EL (cell line): Measurements from ENCODE around the gene UQCC5.

Experiments
- DNase-seq: peaks from one replicate; pipeline ENCODE4 v3.0.0-alpha.2; 2016

The UQCC5 gene, protein sequence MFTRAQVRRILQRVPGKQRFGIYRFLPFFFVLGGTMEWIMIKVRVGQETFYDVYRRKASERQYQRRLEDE

DNA sequence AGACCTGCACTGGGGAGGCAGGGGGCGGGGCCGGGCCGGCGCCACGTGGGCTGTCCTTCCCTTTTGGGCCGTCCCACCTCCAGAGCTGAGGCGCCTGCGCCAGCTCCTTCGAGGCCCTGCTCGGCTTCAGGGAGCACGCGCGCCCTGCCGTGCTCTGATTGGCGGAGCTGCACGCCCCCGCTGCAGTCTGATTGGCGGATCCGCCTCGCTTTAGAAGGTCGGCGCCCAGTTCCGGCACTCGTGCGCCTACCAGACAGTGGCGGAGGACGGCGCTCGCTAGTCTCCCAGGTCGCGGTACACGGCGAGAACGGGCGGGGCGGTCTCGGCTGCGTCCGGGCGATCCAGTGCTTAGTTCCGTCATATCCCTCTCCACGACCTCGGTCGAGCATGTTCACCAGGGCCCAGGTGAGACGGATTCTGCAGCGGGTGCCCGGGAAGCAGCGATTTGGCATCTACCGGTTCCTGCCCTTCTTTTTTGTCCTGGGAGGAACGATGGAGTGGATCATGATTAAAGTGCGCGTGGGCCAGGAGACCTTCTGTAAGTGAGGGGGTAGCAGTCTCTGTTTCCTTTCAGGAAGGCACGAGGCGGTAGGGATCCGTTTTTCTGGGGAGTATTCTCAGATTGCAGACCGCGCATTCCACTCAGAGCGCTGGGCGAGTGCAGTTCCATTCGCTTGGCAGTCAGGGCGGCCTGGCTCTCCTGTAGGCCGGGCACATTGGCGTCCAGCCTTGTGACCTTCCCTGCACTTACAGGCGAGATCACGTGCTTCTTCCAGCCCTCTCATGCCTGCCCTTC lies at the start of gene UQCC5:
Gene UQCC5, plus strand, starts transcription at position 237 of the 796 bp plus-strand sequence. Its CDS starts 151 bp downstream, at position 388.
- DNase-seq, result peak; percentile 98

DNA sequence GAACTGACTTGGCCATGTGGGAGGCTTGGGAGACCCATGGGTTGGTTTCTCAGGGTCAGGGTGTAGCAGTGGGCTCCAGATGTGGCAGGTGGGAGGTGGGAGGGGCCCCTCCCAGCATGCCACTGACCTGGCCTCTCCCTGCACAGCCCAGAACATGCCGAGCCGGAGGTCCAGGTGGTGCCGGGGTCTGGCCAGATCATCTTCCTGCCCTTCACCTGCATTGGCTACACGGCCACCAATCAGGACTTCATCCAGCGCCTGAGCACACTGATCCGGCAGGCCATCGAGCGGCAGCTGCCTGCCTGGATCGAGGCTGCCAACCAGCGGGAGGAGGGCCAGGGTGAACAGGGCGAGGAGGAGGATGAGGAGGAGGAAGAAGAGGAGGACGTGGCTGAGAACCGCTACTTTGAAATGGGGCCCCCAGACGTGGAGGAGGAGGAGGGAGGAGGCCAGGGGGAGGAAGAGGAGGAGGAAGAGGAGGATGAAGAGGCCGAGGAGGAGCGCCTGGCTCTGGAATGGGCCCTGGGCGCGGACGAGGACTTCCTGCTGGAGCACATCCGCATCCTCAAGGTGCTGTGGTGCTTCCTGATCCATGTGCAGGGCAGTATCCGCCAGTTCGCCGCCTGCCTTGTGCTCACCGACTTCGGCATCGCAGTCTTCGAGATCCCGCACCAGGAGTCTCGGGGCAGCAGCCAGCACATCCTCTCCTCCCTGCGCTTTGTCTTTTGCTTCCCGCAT lies 49.2 kb upstream of the UQCC5 start:
- DNase-seq, result no peak

DNA sequence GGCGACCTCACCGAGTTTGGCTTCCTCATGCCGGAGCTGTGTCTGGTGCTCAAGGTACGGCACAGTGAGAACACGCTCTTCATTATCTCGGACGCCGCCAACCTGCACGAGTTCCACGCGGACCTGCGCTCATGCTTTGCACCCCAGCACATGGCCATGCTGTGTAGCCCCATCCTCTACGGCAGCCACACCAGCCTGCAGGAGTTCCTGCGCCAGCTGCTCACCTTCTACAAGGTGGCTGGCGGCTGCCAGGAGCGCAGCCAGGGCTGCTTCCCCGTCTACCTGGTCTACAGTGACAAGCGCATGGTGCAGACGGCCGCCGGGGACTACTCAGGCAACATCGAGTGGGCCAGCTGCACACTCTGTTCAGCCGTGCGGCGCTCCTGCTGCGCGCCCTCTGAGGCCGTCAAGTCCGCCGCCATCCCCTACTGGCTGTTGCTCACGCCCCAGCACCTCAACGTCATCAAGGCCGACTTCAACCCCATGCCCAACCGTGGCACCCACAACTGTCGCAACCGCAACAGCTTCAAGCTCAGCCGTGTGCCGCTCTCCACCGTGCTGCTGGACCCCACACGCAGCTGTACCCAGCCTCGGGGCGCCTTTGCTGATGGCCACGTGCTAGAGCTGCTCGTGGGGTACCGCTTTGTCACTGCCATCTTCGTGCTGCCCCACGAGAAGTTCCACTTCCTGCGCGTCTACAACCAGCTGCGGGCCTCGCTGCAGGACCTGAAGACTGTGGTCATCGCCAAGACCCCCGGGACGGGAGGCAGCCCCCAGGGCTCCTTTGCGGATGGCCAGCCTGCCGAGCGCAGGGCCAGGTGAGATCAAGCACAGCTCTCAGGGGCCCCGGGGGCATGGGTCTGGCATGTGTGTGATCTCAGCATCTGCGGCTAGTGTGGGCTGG lies 48.4 kb upstream of the UQCC5 start:
- DNase-seq, result no peak

DNA sequence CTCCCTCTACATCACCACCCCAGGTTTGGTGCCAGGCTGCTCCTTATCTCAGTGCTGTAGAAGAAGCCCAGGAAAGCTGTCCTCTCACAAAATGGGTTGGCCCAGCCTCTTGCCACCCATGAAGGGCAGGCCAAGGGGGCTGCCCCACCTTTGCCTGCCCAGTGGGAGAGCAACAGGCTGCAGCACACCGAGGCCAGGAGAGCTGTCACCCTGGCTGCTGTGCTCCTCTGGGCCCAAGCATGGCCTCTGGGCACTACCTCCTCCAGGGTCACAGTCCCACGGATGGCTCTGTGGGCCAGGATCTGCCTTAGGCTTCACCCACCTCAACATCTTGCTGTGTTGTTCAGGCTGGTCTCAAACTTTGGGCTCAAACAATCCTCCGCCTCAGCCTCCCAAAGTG lies 47.7 kb upstream of the UQCC5 start:
- no peak for DNase-seq

DNA sequence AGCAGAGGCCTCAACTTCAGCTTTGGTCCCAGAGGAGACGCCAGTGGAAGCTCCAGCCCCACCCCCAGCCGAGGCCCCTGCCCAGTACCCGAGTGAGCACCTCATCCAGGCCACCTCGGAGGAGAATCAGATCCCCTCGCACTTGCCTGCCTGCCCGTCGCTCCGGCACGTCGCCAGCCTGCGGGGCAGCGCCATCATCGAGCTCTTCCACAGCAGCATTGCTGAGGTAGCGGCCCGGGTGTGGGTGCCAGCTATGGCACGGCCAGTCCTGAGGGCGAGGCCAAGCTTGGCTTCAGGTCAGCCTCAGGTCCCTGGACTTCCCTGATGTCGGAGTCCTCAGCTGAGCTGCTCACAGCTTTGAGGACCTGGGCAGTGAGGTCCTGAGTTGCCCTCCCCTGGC lies 47.0 kb upstream of the UQCC5 start:
- DNase-seq, result no peak

DNA sequence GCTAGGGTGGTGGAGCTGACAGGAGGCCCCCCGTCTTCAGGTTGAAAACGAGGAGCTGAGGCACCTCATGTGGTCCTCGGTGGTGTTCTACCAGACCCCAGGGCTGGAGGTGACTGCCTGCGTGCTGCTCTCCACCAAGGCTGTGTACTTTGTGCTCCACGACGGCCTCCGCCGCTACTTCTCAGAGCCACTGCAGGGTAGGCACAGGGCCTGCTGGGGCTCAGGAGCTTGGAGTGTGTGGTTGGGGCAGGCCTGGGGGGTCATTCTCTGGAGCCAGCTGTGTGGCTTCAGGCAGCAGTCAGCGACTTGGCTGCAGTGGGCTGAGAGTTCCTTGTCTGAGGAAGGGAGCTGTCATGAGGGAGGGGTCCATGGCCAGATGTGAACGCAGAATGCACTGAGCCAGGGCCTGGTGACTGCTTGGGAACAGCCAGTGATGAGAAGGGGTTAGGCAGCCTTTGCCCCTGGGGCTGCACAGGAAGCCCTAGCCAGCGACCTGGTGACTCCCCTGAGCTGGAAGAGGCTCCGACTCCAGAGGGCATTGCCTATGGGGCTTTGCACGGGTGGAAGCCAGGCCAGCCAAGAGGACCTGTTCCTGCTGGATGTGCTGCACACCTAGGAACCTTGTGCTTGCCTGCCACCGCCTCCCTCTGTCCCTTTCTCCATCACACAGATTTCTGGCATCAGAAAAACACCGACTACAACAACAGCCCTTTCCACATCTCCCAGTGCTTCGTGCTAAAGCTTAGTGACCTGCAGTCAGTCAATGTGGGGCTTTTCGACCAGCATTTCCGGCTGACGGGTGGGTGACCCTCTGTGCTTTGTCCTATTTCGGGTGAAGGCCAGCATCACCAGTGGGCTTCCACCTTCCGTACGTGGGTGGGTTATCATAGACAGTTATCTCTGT lies 46.1 kb upstream of the UQCC5 start:
- no peak for DNase-seq

DNA sequence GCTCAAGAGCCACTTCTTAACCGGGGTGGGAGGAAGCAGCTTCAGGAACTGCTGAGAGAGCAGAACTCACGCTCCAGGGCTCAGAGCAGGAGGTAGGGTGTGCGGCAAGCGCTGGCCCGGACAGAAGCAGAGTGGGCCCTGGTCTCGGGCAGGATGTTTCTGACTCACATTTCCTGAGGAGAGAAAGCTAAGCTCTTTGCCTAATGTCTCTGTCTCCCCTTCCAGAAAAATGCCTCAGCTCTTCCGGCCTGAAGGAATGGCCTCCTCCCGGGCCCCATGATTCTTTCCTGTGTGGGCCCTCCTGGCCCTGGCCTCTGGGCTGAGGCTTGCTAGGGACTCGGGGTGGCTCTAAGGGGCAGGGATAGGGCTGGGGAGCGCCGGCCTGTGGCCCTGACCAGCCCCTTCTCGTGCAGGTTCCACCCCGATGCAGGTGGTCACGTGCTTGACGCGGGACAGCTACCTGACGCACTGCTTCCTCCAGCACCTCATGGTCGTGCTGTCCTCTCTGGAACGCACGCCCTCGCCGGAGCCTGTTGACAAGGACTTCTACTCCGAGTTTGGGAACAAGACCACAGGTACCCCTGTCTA lies 45.4 kb upstream of the UQCC5 start:
- peak; percentile 36 for DNase-seq

DNA sequence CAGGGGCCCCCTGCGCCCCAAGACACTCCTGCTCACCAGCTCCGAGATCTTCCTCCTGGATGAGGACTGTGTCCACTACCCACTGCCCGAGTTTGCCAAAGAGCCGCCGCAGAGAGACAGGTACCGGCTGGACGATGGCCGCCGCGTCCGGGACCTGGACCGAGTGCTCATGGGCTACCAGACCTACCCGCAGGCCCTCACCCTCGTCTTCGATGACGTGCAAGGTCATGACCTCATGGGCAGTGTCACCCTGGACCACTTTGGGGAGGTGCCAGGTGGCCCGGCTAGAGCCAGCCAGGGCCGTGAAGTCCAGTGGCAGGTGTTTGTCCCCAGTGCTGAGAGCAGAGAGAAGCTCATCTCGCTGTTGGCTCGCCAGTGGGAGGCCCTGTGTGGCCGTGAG lies 44.3 kb upstream of the UQCC5 start:
- no peak for DNase-seq

DNA sequence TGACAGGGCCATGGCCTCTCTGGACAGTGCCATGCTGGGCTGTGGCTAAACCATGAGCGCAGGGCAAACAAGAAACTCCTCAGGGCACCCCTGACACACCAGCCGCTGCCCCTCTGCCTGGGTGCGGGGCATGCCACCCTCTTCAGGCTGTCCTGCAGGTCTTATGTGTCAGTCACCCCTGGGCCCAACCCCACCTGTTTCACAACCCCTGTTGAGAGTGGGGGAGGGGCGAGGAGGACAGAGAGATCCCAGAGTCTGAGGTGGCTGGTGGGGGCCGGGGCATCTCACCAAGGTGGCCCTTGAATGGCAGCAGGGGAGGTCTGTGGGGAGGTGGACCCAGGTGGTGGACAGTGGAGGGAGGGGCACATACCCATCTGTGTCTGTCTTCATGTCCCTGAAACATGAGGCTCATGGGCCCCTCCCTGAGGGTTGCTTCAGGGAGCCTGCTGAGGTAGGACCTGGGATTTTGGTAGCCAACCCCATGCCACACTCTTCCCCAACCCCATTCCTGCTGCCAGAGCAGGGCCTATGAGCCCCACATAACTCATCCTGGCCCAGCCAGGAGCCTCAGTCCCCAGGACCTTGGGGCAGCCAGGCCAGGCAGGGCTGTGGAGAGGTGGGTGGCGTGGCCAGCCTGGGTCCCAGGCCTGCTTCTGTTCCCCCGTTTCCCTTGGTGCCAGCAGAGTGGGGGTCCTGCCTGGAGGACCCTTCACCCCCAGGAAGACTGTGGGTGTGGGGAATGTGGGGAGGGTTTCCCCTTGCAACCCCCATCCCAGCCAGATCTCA lies 43.0 kb upstream of the UQCC5 start:
- no peak for DNase-seq

DNA sequence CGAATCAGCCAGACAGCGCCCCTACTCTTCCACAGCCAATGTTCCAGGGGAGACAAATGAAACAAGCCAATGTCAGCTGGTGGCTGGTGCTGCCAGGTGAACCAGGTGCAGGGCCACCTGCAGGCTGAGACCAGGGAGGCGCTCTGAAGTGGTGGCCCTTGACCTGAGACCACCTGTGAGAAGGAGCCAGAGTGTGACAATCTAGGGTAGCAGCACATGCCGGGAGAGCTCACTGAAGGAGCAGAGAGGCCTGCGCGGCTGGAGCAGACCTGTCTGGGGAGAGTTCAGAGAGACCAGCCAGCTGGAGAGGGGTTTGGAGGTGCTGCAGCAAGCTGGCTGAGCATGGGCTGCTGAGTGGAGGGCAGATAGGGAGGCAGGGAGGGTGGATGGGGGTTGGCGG lies 42.0 kb upstream of the UQCC5 start:
- no peak for DNase-seq

DNA sequence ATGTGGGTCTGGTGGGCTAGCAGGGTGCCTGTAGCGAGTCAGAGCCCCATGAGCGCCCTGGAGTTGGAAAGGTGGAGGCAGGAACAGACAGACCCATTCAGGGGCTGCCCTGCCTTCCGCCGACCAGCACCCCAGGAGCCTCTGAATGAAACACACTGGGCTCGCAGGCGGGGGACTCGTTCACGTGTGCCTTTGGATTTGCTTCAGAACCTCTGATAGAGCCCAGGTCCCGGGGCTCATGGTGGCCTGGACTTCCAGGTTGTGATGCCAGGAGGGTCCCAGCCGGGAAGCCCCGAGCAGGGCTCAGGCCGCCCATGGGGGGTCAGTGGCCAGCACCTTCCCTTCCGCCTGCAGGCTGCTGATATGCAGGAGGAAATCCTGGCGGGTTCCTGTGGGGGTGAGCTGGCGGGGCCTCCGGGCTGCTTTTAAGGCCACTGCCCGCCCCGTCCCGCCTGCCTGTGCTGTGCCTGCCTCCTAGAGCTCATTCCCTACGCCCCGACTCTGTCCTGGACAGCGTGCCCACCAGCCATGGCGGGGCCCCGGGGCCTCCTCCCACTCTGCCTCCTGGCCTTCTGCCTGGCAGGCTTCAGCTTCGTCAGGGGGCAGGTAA lies 41.4 kb upstream of the UQCC5 start, which contains the start of gene STAB1:
Gene STAB1, plus strand, starts transcription at position 453 of the 610 bp plus-strand sequence. Its CDS starts 76 bp downstream, at position 529.
- DNase-seq, result no peak

DNA sequence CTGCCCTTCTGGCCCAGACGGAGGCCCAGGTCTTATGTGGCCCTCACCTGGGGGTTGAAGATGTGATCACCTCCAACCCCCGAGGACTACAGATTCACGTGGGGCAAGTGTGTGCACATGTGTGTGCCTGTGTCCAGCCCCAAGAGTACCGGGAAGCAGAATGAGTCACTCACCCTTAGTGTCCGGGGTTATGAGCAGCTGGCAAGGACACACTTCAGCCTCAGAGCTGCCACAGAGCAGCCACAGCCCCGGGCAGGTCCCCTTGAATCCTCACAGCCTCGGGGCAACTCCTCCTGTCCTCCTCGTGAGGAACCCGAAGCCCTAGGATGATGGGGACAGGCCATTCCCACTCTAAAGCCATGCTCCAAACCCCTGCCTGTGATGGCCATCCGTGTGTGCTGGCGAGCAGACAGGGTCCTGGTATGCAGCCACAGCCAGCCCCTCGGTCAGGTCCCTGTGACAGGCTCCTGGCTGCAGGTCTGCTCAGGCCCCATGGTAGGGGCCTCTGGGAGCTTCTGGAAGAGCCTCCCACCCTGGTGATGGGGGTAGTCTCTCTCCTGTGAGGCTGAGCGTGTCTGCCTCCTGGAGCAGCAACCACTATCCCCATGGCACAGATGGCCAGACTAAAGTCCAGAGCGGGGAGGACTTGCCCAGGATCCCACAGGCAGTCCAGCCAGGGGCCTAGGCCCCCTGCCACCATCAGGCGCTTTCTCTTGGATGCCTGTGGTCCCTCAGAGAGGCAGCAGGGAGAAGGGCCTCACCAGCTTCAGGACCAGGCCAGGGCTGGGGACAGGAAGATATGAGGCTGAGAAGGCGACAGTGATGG lies 40.4 kb upstream of the UQCC5 start:
- DNase-seq, result peak; percentile 69

DNA sequence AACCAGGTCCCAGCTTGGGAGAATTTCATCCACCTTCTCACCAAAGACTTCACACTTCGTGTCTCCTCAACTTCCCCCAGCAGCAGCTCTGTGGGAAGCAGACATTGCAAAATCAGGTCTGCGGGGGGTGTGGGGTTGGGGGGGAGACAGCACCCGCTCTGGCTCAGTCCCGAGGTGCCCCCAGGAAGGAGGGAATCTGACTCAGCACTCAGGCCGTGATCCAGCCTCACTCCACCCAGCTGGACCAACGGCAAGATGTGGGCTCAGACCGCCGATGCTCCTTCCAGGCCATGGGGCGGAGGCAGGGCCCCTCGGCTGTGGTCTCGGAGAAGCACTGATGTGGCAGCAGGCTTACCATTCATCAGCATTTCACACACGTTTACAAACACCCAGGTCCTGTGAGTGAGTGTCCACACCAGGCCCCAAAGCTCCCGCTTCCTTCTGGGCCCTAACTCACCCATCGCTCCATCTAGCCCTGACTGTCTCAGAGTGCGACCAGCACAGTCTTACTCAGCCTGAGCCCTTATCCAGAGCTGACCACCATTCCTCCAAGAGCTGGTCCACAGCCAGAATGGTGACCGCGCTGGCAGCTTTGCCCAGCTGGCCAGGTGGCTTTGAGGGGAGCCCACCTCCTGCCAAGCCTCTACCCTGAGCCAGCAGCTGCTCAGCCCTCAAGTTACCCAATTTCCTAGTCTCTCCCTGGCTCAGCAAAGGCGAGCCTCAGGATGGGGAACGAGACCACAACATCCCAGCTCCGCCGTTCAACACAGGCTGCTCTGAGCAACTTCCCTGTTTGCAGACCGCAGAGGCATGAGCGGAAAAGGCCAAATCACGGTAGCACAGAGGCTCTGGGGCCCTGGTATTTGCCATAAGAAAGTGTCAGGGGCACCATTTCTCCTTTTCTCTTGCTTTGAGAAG lies 38.0 kb upstream of the UQCC5 start:
- DNase-seq, result peak; percentile 50

DNA sequence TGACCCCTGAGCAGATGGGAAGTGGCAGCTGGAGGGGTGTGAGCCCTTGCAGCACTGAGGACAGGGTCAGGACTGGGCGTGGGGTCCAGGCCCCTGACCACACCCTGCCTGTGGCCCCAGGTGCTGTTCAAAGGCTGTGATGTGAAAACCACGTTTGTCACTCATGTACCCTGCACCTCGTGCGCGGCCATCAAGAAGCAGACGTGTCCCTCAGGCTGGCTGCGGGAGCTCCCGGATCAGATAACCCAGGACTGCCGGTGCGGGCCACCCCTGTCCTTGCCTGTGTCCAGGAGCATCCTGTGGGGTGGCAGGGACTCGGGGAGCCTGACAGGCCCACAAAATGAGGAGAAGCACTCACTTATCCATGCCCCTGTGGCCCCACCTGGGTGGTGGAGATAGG lies 35.4 kb upstream of the UQCC5 start:
- no peak for DNase-seq

DNA sequence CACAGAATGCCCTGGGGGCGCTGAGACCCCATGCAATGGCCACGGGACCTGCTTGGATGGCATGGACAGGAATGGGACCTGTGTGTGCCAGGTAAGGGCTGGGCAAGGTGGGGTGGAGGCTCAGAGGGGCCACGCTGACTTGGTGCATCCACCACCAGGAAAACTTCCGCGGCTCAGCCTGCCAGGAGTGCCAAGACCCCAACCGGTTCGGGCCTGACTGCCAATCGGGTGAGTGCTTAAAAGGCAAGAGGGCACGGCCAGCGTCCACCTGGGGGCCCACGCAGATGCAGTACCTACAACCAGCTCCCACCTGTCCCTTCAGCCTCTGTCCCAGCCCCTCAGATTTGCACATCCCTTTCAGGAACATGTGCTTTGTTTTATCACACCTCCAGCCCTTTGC lies 34.4 kb upstream of the UQCC5 start:
- no peak for DNase-seq

DNA sequence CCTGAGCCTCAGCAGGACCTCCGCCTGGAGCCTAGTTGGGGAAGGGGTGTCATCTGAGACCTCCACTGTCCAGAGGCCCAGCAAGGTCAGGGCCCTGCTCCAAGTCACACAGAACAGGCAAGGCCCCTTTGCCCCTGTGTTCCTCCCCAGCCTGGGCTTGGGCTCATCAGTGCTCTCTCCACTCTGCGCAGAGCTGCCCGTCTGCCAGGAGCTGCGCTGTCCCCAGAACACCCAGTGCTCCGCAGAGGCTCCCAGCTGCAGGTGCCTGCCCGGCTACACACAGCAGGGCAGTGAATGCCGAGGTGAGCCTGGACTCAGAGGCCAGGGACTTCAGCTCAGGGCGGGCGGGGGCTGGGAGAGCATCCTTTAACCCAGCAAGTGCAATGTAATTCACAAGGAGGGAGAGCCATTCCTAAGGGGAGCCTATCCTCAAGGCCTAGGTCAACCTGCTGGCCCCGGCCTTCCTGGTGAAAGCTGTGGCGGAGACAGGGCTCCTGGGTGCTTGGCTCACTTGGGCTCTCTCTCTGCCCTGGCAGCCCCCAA lies 33.5 kb upstream of the UQCC5 start:
- no peak for DNase-seq

DNA sequence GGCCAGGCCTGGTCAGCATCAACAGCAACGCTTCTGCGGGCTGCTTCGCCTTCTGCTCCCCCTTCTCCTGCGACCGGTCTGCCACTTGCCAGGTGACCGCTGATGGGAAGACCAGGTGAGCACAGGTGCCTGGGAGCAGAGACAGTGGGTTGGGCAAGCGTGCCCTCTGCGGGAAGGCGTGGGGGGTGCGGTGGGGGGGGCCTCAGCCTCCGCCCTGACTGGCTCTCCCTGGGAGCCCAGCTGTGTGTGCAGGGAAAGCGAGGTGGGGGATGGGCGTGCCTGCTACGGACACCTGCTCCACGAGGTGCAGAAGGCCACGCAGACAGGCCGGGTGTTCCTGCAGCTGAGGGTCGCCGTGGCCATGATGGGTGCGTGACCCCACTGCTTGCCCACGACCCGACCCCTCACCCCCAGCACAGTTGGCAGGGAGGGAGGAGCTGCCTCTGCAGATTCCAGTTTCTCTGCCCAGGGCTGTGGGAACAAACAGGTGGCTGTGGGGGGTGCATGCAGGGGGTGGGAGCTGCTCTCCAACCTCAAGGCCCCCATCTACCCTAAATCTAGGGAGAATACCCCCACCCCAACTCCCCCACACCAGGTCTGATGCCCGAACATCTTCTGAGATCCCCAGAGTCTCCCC lies 32.5 kb upstream of the UQCC5 start:
- DNase-seq, result no peak
